ENCODE measurements around the gene SLC35B3.

GRCh38 chr6:8402546-8402945 lies 32.8 kb downstream of the SLC35B3 start:
- TF ChIP-seq CTCF (IDR thresholded peaks at IDR 0.05) (no peak), POLR2A (IDR thresholded peaks at IDR 0.05) (no peak)

All from adrenal gland (tissue), 5 donors.